ENCODE measurements around the gene SLC31A1. TPM values are rescaled to one million over a fixed set of nuclear protein-coding genes. Genes with fewer than 3 reads are reported as not detected.

SLC31A1 gene
- total and polyA plus RNA-seq, 2 of the 8 experiments (the other 6 are each of a cell fraction or from before 2014, with no cell fraction given): 23.9 to 40.8 TPM

GRCh38 chr9:113309204-113309813 is 88.0 kb downstream of the SLC31A1 start:
- H3K14ac ChIP-seq (ENCODE audit: insufficient read length): no peak overlapping the region
- POLR2A ChIA-PET (ENCODE audit: partially characterized antibody): interaction anchor here (1.0 kb wide), 1 partner anchor 284 kb away, joined by 3 read pairs; no protein-coding TSS in a partner anchor
- no peak overlapping the region for H2BK5ac ChIP-seq (ENCODE audit: low read depth, low read length)
- no peak overlapping the region for H2AFZ ChIP-seq (ENCODE audit: low read length)
- CTCF ChIA-PET (ENCODE audit: partially characterized antibody): interaction anchor here (0.7 to 4.2 kb wide), 24 partner anchors 10 to 349 kb away, joined by 3 to 30 read pairs (median 4); partner anchors contain the start of genes BSPRY, CDC26, PRPF4 and WDR31
- FAIRE-seq (no peak), DNase-seq (ENCODE audit: low read depth in 1 of 2, low spot score in 2 of 2) (no peak)
- no peak overlapping the region for H3K4ac ChIP-seq (replicated peaks; ENCODE audit: insufficient read length, low read depth, low read length)
- no peaks in the 10 kb centered on the region for H3K79me2 ChIP-seq (ENCODE audit: control insufficient read depth in 1 of 2, insufficient read depth in 2 of 2, low read length in 2 of 2)
- no peak overlapping the region for H2BK120ac ChIP-seq (replicated peaks; ENCODE audit: low read depth, low read length)
- H4K91ac ChIP-seq (replicated peaks; ENCODE audit: insufficient read length, low read length): no peak overlapping the region
- no peak overlapping the region for H2BK20ac ChIP-seq (ENCODE audit: low read length)
- H3K27ac ChIP-seq (ENCODE audit: low read depth, low read length): no peak overlapping the region
- no peak overlapping the region for H2BK15ac ChIP-seq (ENCODE audit: low read length)
- no peaks in the 10 kb centered on the region for H4K20me1 ChIP-seq (replicated peaks in 1 of 2; ENCODE audit: control insufficient read depth in 1 of 2, insufficient read depth in 2 of 2, low read length in 2 of 2)
- TF ChIP-seq CREB1 (IDR thresholded peaks at IDR 0.05): no peak
- TF ChIP-seq CTCF (IDR thresholded peaks at IDR 0.05; ENCODE audit: control extremely low read depth in 1 of 3, insufficient read depth in 1 of 3, low read depth in 1 of 3, low read length in 3 of 3): peak in 2 of 3 experiments; percentile 39 to 43; a peak in 2 of 4 replicates
- peak; percentile 79 to 80 for TF ChIP-seq RAD21 (IDR thresholded peaks at IDR 0.05 in 1 of 2, conservative IDR thresholded peaks at IDR 0.05 in 1 of 2; ENCODE audit: low read depth in 2 of 2, low read length in 2 of 2)
- TF ChIP-seq SP4 (IDR thresholded peaks at IDR 0.05; ENCODE audit: low read length): no peak
- no peak overlapping the region for H4K5ac ChIP-seq (ENCODE audit: insufficient read length, low read depth, low read length)
- H4K8ac ChIP-seq (ENCODE audit: extremely low read depth, insufficient read depth, low read length): no peak overlapping the region
- no peaks in the 10 kb centered on the region; a peak in 1 of 7 replicates for H3K27me3 ChIP-seq (replicated peaks in 1 of 4; ENCODE audit: control insufficient read depth in 3 of 4, extremely low read depth in 1 of 4, insufficient read depth in 3 of 4, low read length in 3 of 4)
- no peak overlapping the region for H3K18ac ChIP-seq (ENCODE audit: extremely low read depth, low read length)
- H3K4me2 ChIP-seq (ENCODE audit: insufficient read depth in 1 of 2, low read depth in 2 of 2, low read length in 2 of 2): no peak overlapping the region
- no peak overlapping the region for H2AK5ac ChIP-seq (ENCODE audit: low read depth, low read length)
- H3K56ac ChIP-seq (replicated peaks; ENCODE audit: insufficient read length, low read depth, low read length): no peak overlapping the region
- no peaks in the 10 kb centered on the region for H3K4me1 ChIP-seq (replicated peaks in 1 of 4; ENCODE audit: control insufficient read depth in 3 of 4, insufficient read depth in 4 of 4, low read length in 3 of 4)
- H3K23ac ChIP-seq (ENCODE audit: insufficient read length): no peak overlapping the region
- H3K79me1 ChIP-seq (ENCODE audit: low read depth, low read length): no peaks in the 10 kb centered on the region
- H3K36me3 ChIP-seq (ENCODE audit: control insufficient read depth in 2 of 4, insufficient read depth in 4 of 4, low read length in 3 of 4): no peaks in the 10 kb centered on the region
- H3K23me2 ChIP-seq (ENCODE audit: low read depth, low read length): no peaks in the 10 kb centered on the region
- H3K4me3 ChIP-seq (ENCODE audit: extremely low read depth in 1 of 4, insufficient read depth in 2 of 4, low read depth in 3 of 4, low read length in 4 of 4): no peak overlapping the region
- no peak overlapping the region for H3K9ac ChIP-seq (replicated peaks in 1 of 4; ENCODE audit: extremely low read depth in 1 of 4, low read depth in 3 of 4, low read length in 3 of 4)
- WGBS, 2 experiments (ENCODE audit: extremely low coverage in 1 of 2, insufficient coverage in 1 of 2, insufficient read length in 1 of 2, insufficient replicate concordance in 2 of 2, low coverage in 1 of 2, low lambda C conversion rate in 2 of 2, missing lambda C conversion rate in 1 of 2): 45% methylated on average over 2 of the region's 2 CpGs; no CpG with 5 or more reads in 1 of the 2 experiments
- H3K9me3 ChIP-seq (ENCODE audit: insufficient read depth in 2 of 2, low read depth in 1 of 2, low read length in 1 of 2): no peaks in the 10 kb centered on the region
- no peak overlapping the region for H2BK12ac ChIP-seq (ENCODE audit: low read depth, low read length)
